Lower lobe of right lung (tissue), 2 donors: ENCODE results near the gene SSC4D. TPM values are rescaled to one million over a fixed set of nuclear protein-coding genes. Genes with fewer than 3 reads are reported as not detected.

Source experiments
- ATAC-seq, 2 donors: fragments of 200-7000 bp; cut with Tn5 transposase; one replicate each; pipeline ENCODE4 v1.9.1; 2020 to 2022; ENCODE audit warnings: mild to moderate bottlenecking in 2 of 2, moderate library complexity in 2 of 2
- DNase-seq: peaks from one replicate; pipeline ENCODE4 v3.0.0-alpha.2; 2020
- H3K27ac ChIP-seq: fragments of 200-600 bp; one replicate; pipeline ENCODE4 v1.8.0; 2022
- H3K27me3 ChIP-seq: fragments of 200-600 bp; one replicate; pipeline ENCODE4 v1.8.0; 2022; ENCODE audit warnings: low read depth
- H3K36me3 ChIP-seq: fragments of 200-600 bp; one replicate; pipeline ENCODE4 v1.8.0; 2022; ENCODE audit warnings: mild to moderate bottlenecking
- H3K4me1 ChIP-seq: fragments of 200-600 bp; one replicate; pipeline ENCODE4 v1.8.0; 2022
- H3K4me3 ChIP-seq: fragments of 200-600 bp; one replicate; pipeline ENCODE4 v1.8.0; 2022; ENCODE audit warnings: mild to moderate bottlenecking
- H3K9me3 ChIP-seq: fragments of 200-600 bp; one replicate; pipeline ENCODE4 v1.8.0; 2022
- intact Hi-C: fragments of 100-400 bp; cut with DNase I; formaldehyde crosslinking; loops from one replicate; pipeline ENCODE4 v1.11.0; 2022
- total RNA-seq: library from RNA; stranded (reverse); fragmentation: NEBNext Ultra II Directional; extraction: Animal tissue kit (Norgen Biotek cat#: 25700); gene quantifications from one replicate; pipeline ENCODE4 v1.2.1, GENCODE V29; 2021
- TF ChIP-seq, protein P1 (sequence below): fragments of 200-600 bp; IDR thresholded peaks from one replicate; pipeline ENCODE4 v1.8.0; 2022; ENCODE audit warnings: antibody characterized with exemption, mild to moderate bottlenecking
- donor health status: DM: no; HTN: yes; CAD: no; lungs with severe emphysema.

The SSC4D gene
- total RNA-seq, 1 donor from 2014 or later = 1.7 TPM

GRCh38 chr7:76358481-76359110 is 50.9 kb downstream of the SSC4D start, which contains the start of gene YWHAG:
TSS of gene YWHAG (minus strand) at chr7:76358991. CDS start at chr7:76358808, 183 bp downstream.
- peak; percentile 94 for DNase-seq

DNA sequence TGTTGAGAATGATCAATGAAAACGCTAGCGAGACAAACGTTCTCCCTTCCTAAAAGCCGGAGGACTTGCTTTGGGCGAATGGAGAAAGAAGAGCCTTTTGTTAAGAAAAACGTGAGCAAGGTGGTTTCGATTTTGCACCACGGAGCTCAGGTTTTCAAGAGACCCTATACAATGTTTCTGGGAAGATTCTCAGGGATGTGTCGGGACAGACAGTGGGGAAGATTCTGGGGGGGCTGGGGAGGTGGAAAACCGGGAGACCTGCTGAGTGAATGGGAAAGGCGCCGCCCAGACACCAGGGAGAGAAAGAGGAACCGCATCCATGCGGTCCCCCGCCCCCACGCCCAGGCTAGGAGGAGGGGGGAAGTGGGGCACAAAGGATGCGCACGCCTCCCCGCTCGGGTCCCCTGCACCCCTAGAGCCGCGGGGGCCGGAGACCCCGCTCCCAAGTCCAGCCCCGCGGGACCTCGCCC is 51.5 kb downstream of the SSC4D start:
- no peaks in the 10 kb centered on the region for H3K27me3 ChIP-seq
- peaks cover 40% of the 10 kb centered on the region for H3K4me1 ChIP-seq
- H3K4me3 ChIP-seq = peak overlapping the region; percentile 91
- TF ChIP-seq, protein P1, sequence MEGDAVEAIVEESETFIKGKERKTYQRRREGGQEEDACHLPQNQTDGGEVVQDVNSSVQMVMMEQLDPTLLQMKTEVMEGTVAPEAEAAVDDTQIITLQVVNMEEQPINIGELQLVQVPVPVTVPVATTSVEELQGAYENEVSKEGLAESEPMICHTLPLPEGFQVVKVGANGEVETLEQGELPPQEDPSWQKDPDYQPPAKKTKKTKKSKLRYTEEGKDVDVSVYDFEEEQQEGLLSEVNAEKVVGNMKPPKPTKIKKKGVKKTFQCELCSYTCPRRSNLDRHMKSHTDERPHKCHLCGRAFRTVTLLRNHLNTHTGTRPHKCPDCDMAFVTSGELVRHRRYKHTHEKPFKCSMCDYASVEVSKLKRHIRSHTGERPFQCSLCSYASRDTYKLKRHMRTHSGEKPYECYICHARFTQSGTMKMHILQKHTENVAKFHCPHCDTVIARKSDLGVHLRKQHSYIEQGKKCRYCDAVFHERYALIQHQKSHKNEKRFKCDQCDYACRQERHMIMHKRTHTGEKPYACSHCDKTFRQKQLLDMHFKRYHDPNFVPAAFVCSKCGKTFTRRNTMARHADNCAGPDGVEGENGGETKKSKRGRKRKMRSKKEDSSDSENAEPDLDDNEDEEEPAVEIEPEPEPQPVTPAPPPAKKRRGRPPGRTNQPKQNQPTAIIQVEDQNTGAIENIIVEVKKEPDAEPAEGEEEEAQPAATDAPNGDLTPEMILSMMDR = no peak
- ATAC-seq (peak; percentile 43 to 56), DNase-seq (peak; percentile 84)
- peak overlapping the region; percentile 99 for H3K27ac ChIP-seq
- intact Hi-C loops = no loop called here
- H3K9me3 ChIP-seq = no peaks in the 10 kb centered on the region
- no peaks in the 10 kb centered on the region for H3K36me3 ChIP-seq

More at GRCh38 chr7:76358481-76359110, 50.9 kb downstream of the SSC4D start, which contains the start of gene YWHAG:
- H3K9me3 ChIP-seq = no peaks in the 10 kb centered on the region
- peak; percentile 96 to 97 for ATAC-seq
- TF ChIP-seq, protein P1 = no peak
- peaks cover 36% of the 10 kb centered on the region for H3K4me1 ChIP-seq
- peak within 1 kb of the TSS; percentile 91 for H3K4me3 ChIP-seq
- H3K27ac ChIP-seq = peak within 1 kb of the TSS; percentile 99
- no peaks in the 10 kb centered on the region for H3K36me3 ChIP-seq
- no peaks in the 10 kb centered on the region for H3K27me3 ChIP-seq
- intact Hi-C loops = no loop called here

- intact Hi-C loops = no loop called here
- no peaks in the 10 kb centered on the region for H3K27me3 ChIP-seq
- H3K4me1 ChIP-seq = peaks cover 45% of the 10 kb centered on the region
- ATAC-seq (no peak), DNase-seq (no peak)
- H3K36me3 ChIP-seq = no peaks in the 10 kb centered on the region
- TF ChIP-seq, protein P1 = no peak
- no peaks in the 10 kb centered on the region for H3K9me3 ChIP-seq
- peak overlapping the region; percentile 99 for H3K27ac ChIP-seq
- H3K4me3 ChIP-seq = peak overlapping the region; percentile 91
Measured at GRCh38 chr7:76357475-76358010, 52.0 kb downstream of the SSC4D start.

- intact Hi-C loops = no loop called here
- DNase-seq = no peak
Measured at GRCh38 chr7:76356823-76357222, 52.7 kb downstream of the SSC4D start.

DNA sequence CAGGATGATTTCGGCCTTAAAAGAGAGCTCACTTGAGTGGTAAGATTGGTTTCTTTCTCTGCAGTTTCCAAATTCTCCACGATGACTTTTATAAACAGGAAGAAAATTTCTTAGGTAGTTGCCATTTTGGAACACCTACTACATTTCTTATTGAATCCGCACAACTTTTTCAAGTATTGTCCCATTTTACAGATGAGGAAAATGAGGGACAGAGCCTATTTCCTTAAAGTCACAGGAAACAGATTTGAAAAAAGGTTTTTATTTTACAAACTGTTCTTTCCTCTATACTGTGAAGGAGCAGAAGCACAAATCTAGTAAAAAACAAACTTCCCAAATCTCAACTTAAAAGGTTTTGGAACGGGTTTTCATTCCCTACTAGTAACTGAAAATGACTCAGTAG is 53.4 kb downstream of the SSC4D start:
- Histone ChIP-seq H3K27ac (no peak overlapping the region), H3K9me3 (no peaks in the 10 kb centered on the region), H3K4me3 (no peak overlapping the region), H3K27me3 (no peaks in the 10 kb centered on the region), H3K36me3 (no peaks in the 10 kb centered on the region), H3K4me1 (peaks cover 46% of the 10 kb centered on the region)
- DNase-seq (no peak), ATAC-seq (no peak)
- TF ChIP-seq, protein P1 = no peak
- intact Hi-C loops = no loop called here

More at GRCh38 chr7:76356823-76357222, 52.7 kb downstream of the SSC4D start:
- no peak for ATAC-seq
- Histone ChIP-seq H3K27me3 (no peaks in the 10 kb centered on the region), H3K36me3 (no peaks in the 10 kb centered on the region), H3K4me1 (peaks cover 46% of the 10 kb centered on the region), H3K9me3 (no peaks in the 10 kb centered on the region), H3K4me3 (peak overlapping the region; percentile 91), H3K27ac (peak overlapping the region; percentile 99)
- TF ChIP-seq, protein P1 = no peak
